WI38 (cell line): Measurements from ENCODE around the gene SLC34A3.

Experiments used
- H3K4me3 ChIP-seq: 2 replicates; pipeline ENCODE4 v1.5.1; 2011; ENCODE audit warnings: low read depth, mild to moderate bottlenecking, control low read depth, low read length
- CTCF ChIP-seq: IDR thresholded peaks from 2 replicates; pipeline ENCODE4 v1.5.1; 2012; ENCODE audit warnings: low read depth, mild to moderate bottlenecking, control low read depth, low read length

SLC34A3 gene

DNA sequence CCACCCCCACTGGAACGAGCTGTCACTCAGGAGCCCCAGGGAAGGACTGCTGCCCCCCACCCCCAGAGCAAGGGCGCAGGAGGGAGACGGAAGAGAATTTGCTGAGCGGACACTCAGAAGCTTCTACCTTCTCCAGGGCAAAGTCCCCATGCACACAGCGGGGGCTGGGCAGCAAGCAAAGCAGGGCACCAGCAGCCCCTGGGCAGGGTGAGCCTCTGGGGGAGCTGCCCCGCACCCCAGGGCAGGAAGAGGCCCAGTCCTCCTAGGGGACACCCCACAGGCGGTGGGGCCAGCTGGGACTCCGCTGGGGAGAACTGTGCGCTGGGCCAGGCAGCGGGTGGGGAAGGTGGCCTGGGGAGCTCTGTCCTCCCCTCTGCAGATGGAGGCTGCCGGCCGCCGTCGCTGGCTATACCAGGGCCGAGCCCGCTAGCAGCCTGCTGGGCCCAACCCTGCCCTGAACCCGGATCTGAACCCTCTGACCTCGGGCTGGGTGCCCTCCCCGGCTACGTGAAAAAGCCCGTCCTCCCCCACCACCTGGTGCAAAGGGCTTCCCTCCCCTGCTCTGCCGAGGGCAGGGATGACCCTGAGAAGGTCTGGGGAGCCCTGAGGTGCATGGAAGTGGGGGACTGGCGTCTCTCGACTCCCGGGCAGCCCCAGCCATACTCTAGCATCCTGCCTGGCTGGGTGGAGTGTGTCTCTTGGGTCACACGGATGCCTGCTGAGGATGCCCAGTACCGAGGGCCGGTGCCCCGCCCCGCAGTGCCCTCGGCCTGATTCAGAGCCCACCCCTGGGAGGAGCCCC, 597 bp upstream of the SLC34A3 start:
- no peak overlapping the region for H3K4me3 ChIP-seq
- no peak for TF ChIP-seq CTCF

GRCh38 chr9:137231372-137232039, 805 bp downstream of the SLC34A3 start:
- no peak overlapping the region for H3K4me3 ChIP-seq
- no peak for TF ChIP-seq CTCF

GRCh38 chr9:137232101-137232500, 1.4 kb downstream of the SLC34A3 start:
- H3K4me3 ChIP-seq: no peak overlapping the region
- no peak for TF ChIP-seq CTCF

- no peak for TF ChIP-seq CTCF
- H3K4me3 ChIP-seq: no peak overlapping the region
Observed at GRCh38 chr9:137232510-137232909, 1.8 kb downstream of the SLC34A3 start.

- no peak for TF ChIP-seq CTCF
- H3K4me3 ChIP-seq: no peak overlapping the region
Observed at GRCh38 chr9:137233143-137233980, 2.7 kb downstream of the SLC34A3 start.

DNA sequence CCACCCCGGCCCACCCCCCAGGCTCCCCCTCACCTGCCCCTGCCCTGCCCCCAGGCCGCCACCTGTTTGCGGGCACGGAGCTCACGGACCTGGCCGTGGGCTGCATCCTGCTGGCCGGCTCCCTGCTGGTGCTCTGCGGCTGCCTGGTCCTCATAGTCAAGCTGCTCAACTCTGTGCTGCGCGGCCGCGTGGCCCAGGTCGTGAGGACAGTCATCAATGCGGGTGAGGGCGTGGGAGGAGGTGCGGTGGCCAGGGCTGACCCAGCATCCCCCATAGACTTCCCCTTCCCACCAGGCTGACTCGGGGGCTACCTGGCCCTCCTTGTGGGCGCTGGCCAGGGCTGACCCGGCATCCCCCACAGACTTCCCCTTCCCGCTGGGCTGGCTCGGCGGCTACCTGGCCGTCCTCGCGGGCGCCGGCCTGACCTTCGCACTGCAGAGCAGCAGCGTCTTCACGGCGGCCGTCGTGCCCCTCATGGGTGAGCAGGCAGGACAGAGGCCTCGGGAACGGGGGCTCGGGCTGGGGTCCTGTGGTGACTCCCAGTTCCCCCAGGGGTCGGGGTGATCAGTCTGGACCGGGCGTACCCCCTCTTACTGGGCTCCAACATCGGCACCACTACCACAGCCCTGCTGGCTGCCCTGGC, 3.5 kb downstream of the SLC34A3 start:
- no peak for TF ChIP-seq CTCF
- no peak overlapping the region for H3K4me3 ChIP-seq
